Fibroblast of mammary gland (primary cell): ENCODE results near the gene SH3GL3.
A peak's percentile ranks its signal among the peaks of the same experiment; 100 is the strongest.

Experiments
- DNase-seq: peaks from one replicate; pipeline ENCODE4 v3.0.0-alpha.2; 2010; ENCODE audit warnings: low read depth
- H3K4me3 ChIP-seq: 2 replicates; pipeline ENCODE4 v1.5.1; 2011; ENCODE audit warnings: low read depth, mild to moderate bottlenecking, low read length, moderate library complexity; ENCODE audit not compliant: control insufficient read depth
- CTCF ChIP-seq: conservative IDR thresholded peaks from 2 replicates; pipeline ENCODE4 v1.5.1; 2011; ENCODE audit warnings: low read depth, low read length, inconsistent platforms; ENCODE audit not compliant: control insufficient read depth, insufficient read depth

The SH3GL3 gene

GRCh38 chr15:83581381-83581780, 134.2 kb downstream of the SH3GL3 start:
- no peak overlapping the region for H3K4me3 ChIP-seq
- TF ChIP-seq CTCF, result no peak
- DNase-seq, result no peak

GRCh38 chr15:83582381-83582780, 135.2 kb downstream of the SH3GL3 start:
- TF ChIP-seq CTCF, result no peak
- no peak overlapping the region for H3K4me3 ChIP-seq
- DNase-seq, result peak; percentile 12

- DNase-seq, result no peak
- H3K4me3 ChIP-seq, result no peak overlapping the region
These were observed 138.6 kb downstream of the SH3GL3 start for GRCh38 chr15:83585601-83586335.

GRCh38 chr15:83587091-83587490, 139.9 kb downstream of the SH3GL3 start:
- no peak for DNase-seq
- no peak overlapping the region for H3K4me3 ChIP-seq
- TF ChIP-seq CTCF, result no peak

More at GRCh38 chr15:83585601-83586335, 138.6 kb downstream of the SH3GL3 start:
- TF ChIP-seq CTCF, result no peak

GRCh38 chr15:83588441-83588840, 141.3 kb downstream of the SH3GL3 start:
- no peak overlapping the region for H3K4me3 ChIP-seq
- no peak for TF ChIP-seq CTCF
- no peak for DNase-seq

- DNase-seq, result no peak
- no peak for TF ChIP-seq CTCF
- no peak overlapping the region for H3K4me3 ChIP-seq
These were observed 145.4 kb downstream of the SH3GL3 start for GRCh38 chr15:83592370-83593040.
